ENCODE results near the gene METTL21A.

DNA sequence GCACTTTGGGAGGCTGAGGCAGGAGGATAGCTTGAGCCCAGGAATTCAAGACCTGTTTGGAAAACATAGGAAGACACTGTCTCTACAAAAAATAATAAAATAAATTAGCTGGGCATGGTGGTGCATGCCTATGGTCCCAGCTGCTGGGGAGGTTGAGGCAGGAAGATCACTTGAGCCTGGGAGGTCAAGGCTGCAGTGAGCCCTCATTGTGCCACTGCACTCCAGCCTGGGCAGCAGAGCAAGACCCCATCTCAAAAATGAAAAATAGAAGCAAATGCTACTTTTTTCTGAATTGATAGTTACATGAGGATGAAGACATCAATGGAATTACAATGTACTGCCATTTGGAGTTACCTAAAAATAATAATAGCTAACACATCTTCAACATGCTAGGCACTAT lies 31.9 kb downstream of the METTL21A start:
- TF ChIP-seq, protein P1, sequence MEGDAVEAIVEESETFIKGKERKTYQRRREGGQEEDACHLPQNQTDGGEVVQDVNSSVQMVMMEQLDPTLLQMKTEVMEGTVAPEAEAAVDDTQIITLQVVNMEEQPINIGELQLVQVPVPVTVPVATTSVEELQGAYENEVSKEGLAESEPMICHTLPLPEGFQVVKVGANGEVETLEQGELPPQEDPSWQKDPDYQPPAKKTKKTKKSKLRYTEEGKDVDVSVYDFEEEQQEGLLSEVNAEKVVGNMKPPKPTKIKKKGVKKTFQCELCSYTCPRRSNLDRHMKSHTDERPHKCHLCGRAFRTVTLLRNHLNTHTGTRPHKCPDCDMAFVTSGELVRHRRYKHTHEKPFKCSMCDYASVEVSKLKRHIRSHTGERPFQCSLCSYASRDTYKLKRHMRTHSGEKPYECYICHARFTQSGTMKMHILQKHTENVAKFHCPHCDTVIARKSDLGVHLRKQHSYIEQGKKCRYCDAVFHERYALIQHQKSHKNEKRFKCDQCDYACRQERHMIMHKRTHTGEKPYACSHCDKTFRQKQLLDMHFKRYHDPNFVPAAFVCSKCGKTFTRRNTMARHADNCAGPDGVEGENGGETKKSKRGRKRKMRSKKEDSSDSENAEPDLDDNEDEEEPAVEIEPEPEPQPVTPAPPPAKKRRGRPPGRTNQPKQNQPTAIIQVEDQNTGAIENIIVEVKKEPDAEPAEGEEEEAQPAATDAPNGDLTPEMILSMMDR (IDR thresholded peaks at IDR 0.05; ENCODE audit: low read depth, low read length, poor library complexity, severe bottlenecking) = no peak
- no peak for TF ChIP-seq EZH2phosphoT487 (IDR thresholded peaks at IDR 0.05; ENCODE audit: borderline replicate concordance, low read length)

Data from DOHH2 (cell line).